CD4-positive, alpha-beta T cell treated with Interferon gamma for 1 hour (primary cell): Measurements from ENCODE around the gene PLIN4.

Experiments used
- DNase-seq: peaks from one replicate; pipeline ENCODE4 v3.0.0-alpha.2; 2020

Gene PLIN4

GRCh38 chr19:4454747-4455718, 63.3 kb downstream of the PLIN4 start:
- DNase-seq = no peak

DNA sequence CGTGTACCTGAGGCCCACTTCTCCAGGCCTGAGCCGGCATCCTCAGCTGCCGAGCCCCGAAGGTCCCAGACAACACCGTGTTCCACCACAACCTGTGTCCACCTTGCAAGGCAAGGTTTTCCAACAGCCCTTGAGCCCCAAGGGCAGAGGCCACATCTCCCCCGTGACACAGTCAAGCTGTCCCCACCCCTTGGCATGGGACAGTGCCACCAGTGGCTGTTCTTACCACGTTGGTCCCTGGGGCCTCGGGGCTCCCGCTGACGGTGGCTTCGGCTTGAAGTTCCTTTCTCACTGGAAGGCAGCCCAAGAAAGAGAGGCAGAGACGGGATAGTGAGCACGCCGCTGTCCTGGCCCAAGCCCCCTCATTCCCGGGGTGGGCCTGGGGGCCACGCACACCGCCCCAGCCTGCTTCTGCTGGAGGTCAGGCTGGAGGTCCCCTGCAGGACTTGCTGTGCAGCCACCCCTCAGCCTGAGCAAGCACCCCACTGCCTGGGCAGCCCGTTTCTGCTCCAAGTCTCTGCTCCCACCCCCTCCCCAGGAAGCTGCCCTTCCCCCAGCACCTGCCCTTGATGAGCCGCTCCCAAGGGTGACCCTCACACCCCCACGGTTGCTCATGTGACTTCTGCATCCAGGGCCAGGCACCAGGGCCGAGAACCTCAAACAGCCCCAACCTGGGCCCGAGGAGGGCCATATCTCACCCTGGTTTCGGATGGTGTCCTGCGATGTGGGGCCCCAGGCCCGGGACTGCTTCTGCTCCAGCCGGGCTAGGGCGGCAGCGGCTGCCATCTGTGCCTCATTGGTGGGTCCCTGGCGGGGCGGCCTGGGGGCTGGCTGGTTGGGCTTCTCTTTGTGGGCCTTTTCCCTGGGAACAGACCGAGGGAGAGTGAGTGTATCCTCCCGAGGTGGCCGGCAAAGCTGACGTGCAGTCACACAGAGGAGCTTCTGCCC, 64.8 kb downstream of the PLIN4 start:
- DNase-seq = no peak

DNA sequence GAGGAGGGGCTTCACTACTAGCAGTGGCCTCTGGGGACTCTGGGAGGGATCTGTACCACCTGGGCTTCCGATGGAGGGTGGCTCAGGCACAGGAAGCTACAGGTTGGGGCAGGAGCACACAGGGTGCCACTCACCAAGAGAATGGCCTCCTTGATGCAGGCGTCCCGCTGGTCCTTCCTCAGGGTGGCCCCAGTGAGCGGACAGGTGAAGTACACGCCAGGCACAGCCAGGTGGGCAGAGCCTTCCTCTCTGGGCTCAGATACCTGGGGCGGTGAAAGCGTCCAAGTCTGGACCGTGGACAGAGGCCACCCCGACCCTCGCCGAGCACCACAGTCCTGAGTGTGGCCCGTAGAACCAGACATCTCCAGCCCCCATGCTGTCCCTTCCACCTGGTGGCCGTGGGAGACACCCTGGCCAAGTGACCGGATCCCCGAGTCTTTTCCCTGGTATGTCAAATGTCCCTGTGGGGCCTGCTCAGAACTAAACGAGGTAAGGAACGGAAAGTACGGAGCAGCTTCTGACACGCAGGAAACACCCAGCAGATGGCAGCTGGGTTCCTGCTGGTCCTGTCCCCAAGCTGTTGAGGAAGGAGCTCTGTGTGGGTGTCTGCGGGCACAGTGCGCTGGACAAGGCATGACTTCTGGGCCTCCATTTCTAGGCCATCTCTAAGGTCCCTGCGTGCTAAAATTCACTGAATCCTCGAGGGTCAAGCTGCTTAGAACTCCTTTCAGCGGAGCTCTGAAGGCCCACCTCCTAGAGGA, 65.9 kb downstream of the PLIN4 start:
- no peak for DNase-seq
